ENCODE data around the gene KRTAP5-8.
"Not testable (repeated sequence)": the region's sequence is repeated elsewhere in the genome, so short reads cannot be mapped to it uniquely, and the experiment has no call there.

The KRTAP5-8 gene

DNA sequence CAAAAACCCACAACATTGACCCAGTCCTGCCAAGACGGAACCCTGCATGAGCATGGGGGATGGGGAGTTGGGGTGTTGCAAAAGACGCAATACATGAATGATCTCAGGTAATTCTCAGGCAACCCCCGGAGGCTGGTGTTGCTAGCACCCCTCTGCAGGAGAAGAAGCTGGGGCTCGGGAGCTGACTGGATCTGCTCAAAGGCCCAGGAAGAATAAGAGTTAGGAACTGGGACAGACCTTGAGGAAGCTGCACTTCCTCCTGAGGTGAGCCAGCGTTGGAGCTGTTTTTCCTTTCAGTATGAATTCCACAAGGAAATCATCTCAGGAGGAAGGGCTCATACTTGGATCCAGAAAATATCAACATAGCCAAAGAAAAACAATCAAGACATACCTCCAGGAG, 10.3 kb downstream of the KRTAP5-8 start, which contains the start of gene KRTAP5-9:
Gene KRTAP5-9, plus strand, starts transcription at position 301 of the 400 bp plus-strand sequence. CDS start 238 bp downstream, outside the sequence.
- H3K4me3 Mint-ChIP-seq: no peak within 1 kb of the TSS
- H3K36me3 Mint-ChIP-seq: peaks cover 8% of the 10 kb centered on the region
- peaks cover 7% of the 10 kb centered on the region for H3K9me3 Mint-ChIP-seq
- no peak within 1 kb of the TSS for H3K27ac Mint-ChIP-seq
- H3K4me1 Mint-ChIP-seq: peaks cover 17% of the 10 kb centered on the region
- no peak for ATAC-seq
- peaks cover 40% of the 10 kb centered on the region for H3K27me3 Mint-ChIP-seq

DNA sequence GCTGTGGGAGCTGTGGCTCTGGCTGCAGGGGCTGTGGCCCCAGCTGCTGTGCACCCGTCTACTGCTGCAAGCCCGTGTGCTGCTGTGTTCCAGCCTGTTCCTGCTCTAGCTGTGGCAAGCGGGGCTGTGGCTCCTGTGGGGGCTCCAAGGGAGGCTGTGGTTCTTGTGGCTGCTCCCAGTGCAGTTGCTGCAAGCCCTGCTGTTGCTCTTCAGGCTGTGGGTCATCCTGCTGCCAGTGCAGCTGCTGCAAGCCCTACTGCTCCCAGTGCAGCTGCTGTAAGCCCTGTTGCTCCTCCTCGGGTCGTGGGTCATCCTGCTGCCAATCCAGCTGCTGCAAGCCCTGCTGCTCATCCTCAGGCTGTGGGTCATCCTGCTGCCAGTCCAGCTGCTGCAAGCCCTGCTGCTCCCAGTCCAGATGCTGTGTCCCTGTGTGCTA, 10.9 kb downstream of the KRTAP5-8 start:
- peaks cover 39% of the 10 kb centered on the region for H3K27me3 Mint-ChIP-seq

DNA sequence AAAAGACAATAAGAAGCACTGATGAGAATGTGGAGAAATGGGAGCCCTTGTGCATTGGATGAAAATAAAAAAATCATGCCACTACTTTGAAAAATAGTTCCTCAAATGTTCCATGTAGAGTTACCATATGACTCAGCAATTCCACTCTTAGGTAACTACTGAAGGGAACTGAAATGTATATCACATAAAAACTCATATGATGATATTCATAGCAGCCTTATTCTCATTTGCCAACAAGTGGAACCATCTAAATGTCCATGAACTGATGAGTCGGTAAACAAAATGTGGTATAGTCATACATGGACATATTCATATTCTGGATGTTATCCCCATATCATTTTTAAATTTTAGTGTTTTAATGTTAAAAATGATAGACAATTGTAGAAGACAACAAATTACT, 13.9 kb downstream of the KRTAP5-8 start:
- H3K36me3 Mint-ChIP-seq: no peaks in the 10 kb centered on the region
- peaks cover 8% of the 10 kb centered on the region for H3K4me1 Mint-ChIP-seq
- H3K4me3 Mint-ChIP-seq: no peak overlapping the region
- H3K27me3 Mint-ChIP-seq: peaks cover 40% of the 10 kb centered on the region
- no peaks in the 10 kb centered on the region for H3K9me3 Mint-ChIP-seq
- ATAC-seq: peak; percentile 58
- no peak overlapping the region for H3K27ac Mint-ChIP-seq

More for the DNA sequence above, 10.9 kb downstream of the KRTAP5-8 start:
- Mint-ChIP-seq H3K4me3 (no peak overlapping the region), H3K27ac (no peak overlapping the region), H3K4me1 (peaks cover 11% of the 10 kb centered on the region), H3K36me3 (peaks cover 8% of the 10 kb centered on the region), H3K9me3 (peaks cover 7% of the 10 kb centered on the region)
- no peak for ATAC-seq

DNA sequence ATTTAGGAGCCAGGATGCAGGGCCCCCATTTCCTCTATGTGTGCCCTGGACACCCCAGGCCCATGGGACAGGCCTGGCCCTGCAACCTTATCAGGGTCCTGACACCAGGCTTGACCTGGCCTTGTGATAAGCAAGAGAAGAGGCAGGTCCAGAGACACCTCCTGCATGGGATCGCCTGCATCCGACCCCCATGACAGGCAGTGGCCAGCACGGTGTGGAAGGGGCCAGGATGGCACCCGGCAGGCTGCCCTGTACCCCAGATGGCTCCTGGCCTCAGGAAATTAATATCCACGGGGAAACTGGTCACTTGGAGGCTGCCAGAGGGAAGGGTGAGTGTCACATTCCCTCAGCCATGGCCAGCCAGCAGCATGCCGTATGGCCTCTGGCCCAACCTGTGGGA, 17.2 kb downstream of the KRTAP5-8 start:
- ATAC-seq: no peak
- Mint-ChIP-seq H3K4me1 (peaks cover 8% of the 10 kb centered on the region), H3K36me3 (no peaks in the 10 kb centered on the region), H3K9me3 (no peaks in the 10 kb centered on the region), H3K27me3 (peaks cover 13% of the 10 kb centered on the region), H3K27ac (no peak overlapping the region), H3K4me3 (no peak overlapping the region)

DNA sequence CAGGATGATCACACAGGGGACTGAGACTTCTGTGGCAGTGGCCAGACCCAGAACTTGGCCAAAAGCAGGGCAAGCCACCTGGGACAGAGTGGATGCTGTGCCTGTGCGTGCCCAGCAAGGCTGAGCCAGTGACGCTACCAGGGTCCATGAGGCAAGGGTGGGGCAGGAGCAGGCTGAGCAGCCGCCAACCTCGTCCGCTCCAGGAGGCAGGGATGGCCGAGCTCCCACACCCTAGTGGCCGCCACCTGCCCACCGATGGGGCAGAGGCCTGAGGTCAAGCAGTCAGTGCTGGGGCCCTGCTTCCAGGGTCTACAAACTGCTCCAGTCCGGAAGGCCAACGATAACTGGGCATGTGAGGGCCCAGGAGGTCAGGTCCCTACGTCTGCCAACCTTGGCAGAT, 17.7 kb downstream of the KRTAP5-8 start:
- Mint-ChIP-seq H3K36me3 (no peaks in the 10 kb centered on the region), H3K4me1 (peaks cover 8% of the 10 kb centered on the region), H3K4me3 (no peak overlapping the region), H3K9me3 (no peaks in the 10 kb centered on the region), H3K27ac (no peak overlapping the region), H3K27me3 (peaks cover 13% of the 10 kb centered on the region)
- no peak for ATAC-seq

DNA sequence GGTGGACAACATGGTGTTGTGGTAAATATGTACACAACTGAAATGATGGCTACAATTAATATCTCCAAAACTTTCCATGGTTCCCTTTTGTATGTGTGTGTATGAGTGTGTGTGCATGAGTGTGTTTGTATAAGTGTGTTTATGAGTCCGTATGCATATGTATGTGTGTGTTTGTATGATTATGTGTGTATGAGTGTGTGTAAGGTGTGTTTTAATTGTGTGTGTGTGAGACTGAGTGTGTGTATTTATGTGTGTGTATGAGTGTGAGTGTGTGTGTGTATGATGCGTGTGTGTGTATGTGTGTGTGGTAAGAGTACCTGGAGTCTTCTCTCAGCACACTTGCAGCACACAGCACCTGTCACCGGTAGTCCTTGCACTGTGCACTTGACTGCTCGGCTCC, 18.2 kb downstream of the KRTAP5-8 start:
- Mint-ChIP-seq H3K9me3 (no peaks in the 10 kb centered on the region), H3K4me1 (peaks cover 7% of the 10 kb centered on the region), H3K36me3 (no peaks in the 10 kb centered on the region), H3K4me3 (no peak overlapping the region), H3K27me3 (peaks cover 17% of the 10 kb centered on the region), H3K27ac (no peak overlapping the region)
- ATAC-seq: no peak

DNA sequence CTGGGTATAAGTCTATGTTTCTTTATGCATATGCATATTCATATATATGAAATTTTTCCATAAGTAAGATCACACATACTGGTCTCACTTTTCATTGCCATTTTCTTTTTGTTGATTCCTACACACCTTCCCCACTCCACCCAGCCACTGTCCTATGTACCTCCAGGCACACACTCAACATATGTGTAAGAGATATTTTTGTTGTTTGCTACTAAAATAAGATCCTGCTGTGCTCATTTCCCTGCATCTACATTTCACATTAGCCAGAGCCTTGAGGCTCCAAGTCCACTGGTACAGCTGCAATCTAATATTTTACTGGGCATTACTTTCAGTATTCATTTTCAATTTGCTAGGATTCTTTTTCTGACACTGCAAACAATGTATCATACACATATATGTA, 19.4 kb downstream of the KRTAP5-8 start:
- Mint-ChIP-seq H3K27ac (no peak overlapping the region), H3K4me1 (no peaks in the 10 kb centered on the region), H3K27me3 (peaks cover 30% of the 10 kb centered on the region), H3K4me3 (no peak overlapping the region), H3K36me3 (no peaks in the 10 kb centered on the region), H3K9me3 (no peaks in the 10 kb centered on the region)
- no peak for ATAC-seq

DNA sequence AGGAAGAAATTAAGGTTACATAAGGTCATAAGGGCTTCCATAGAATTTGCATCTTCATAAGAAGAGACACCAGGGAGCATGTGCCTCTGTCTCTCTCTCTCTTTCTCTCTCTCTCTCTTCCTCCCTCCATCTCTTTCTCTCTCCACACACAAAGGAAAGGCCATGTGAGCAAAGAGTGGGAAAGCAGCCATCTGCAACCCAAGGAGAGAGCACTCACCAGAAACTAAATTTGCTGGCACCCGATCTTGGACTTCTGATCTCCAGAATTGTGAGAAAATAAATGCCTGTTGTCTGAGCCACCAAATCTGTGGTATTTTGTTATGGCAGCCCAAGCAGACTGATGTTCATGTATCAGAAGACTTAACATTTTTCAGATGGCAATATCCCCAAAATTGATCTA, 21.2 kb downstream of the KRTAP5-8 start:
- ATAC-seq: no peak
- H3K36me3 Mint-ChIP-seq: no peaks in the 10 kb centered on the region
- no peak overlapping the region for H3K27ac Mint-ChIP-seq
- H3K27me3 Mint-ChIP-seq: peaks cover 47% of the 10 kb centered on the region
- no peaks in the 10 kb centered on the region for H3K9me3 Mint-ChIP-seq
- peaks cover 5% of the 10 kb centered on the region for H3K4me1 Mint-ChIP-seq
- no peak overlapping the region for H3K4me3 Mint-ChIP-seq

DNA sequence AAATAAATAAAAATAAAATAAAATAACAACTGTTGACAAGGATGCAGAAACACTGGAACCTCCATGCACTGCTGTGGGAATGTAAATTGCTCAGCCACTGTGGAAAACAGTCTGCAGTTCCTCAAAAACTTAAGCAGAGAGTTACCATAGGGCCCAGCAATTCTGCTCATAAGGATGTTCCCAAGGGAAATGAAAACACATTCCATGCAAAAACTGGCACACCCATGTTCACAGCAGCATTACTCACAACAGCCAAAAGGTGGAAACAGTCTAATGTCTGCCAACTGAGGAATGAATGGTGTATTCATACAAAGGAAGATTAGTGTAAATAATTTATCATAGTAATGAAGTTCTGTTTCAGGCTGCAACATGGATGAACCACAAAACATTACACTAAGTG, 24.3 kb downstream of the KRTAP5-8 start:
- Mint-ChIP-seq H3K4me1 (peaks cover 5% of the 10 kb centered on the region), H3K36me3 (no peaks in the 10 kb centered on the region), H3K9me3 (no peaks in the 10 kb centered on the region), H3K4me3 (no peak overlapping the region), H3K27me3 (peaks cover 62% of the 10 kb centered on the region), H3K27ac (no peak overlapping the region)
- ATAC-seq: no peak

DNA sequence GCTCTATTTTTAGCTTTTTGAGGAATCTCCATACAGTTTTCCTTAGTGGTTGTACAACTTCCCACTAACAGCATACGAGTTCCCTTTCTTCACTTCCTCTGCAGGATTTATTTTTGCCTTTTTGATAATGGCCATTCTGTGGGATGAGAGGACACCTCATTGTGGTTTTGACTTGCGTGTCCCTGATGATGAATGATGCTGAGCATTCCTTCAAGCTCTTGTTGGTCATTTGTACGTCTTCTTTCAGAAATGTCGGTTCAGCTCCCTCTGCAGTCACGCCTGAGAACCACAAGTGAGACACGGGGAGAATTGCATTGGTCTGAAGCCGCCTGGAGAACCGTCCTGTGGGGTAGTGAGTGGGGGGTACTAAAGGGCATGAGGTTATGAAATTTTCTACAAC, 25.6 kb downstream of the KRTAP5-8 start:
- Mint-ChIP-seq H3K4me3 (no peak overlapping the region), H3K36me3 (no peaks in the 10 kb centered on the region), H3K9me3 (no peaks in the 10 kb centered on the region), H3K27ac (no peak overlapping the region), H3K27me3 (peaks cover 67% of the 10 kb centered on the region), H3K4me1 (peaks cover 5% of the 10 kb centered on the region)
- ATAC-seq: no peak

DNA sequence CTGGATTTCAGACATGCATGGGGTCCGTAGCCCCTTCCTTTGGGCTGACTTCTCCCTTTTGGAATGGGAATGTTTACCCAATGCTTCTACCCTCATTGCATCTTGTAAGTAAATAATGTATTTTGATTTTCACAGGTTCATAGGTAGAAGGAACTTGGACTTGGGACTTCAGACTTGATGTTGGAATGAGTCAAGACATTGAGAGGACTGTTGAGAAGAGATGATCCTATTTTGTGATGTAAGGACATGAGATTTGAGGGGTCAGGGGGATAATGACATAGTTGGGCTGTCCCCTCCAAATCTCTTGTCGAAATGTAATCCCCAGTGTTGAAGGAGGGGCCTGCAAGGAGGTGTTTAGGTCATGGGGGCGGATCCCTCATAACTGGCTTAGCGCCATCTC, 26.6 kb downstream of the KRTAP5-8 start:
- H3K27me3 Mint-ChIP-seq: peaks cover 67% of the 10 kb centered on the region
- H3K4me1 Mint-ChIP-seq: peaks cover 5% of the 10 kb centered on the region
- H3K9me3 Mint-ChIP-seq: no peaks in the 10 kb centered on the region
- H3K36me3 Mint-ChIP-seq: no peaks in the 10 kb centered on the region
- no peak for ATAC-seq
- no peak overlapping the region for H3K4me3 Mint-ChIP-seq
- H3K27ac Mint-ChIP-seq: no peak overlapping the region

DNA sequence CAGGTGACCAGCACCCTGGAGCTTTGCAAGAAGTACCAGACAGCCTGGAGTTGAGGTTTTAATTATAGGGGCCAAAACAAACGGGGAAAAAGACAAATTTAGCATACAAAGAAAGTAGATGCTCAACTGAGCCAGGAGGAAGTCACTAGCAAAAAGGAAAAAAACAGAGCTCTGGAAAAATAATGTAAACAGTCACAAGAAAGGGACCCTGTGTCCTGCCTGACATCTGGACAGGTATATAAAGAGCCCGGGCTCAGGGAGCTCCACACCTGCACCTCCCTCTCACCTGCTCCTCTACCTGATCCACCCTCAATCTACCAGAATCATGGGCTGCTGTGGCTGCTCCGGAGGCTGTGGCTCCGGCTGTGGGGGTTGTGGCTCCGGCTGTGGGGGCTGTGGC, 27.4 kb downstream of the KRTAP5-8 start, which contains the start of gene KRTAP5-10:
Gene KRTAP5-10, plus strand, starts transcription at position 301 of the 400 bp plus-strand sequence. Its CDS starts 25 bp downstream, at position 326.
- Mint-ChIP-seq H3K27me3 (peaks cover 70% of the 10 kb centered on the region), H3K4me3 (no peak within 1 kb of the TSS), H3K27ac (no peak within 1 kb of the TSS), H3K4me1 (peaks cover 5% of the 10 kb centered on the region), H3K36me3 (no peaks in the 10 kb centered on the region), H3K9me3 (no peaks in the 10 kb centered on the region)
- no peak for ATAC-seq

DNA sequence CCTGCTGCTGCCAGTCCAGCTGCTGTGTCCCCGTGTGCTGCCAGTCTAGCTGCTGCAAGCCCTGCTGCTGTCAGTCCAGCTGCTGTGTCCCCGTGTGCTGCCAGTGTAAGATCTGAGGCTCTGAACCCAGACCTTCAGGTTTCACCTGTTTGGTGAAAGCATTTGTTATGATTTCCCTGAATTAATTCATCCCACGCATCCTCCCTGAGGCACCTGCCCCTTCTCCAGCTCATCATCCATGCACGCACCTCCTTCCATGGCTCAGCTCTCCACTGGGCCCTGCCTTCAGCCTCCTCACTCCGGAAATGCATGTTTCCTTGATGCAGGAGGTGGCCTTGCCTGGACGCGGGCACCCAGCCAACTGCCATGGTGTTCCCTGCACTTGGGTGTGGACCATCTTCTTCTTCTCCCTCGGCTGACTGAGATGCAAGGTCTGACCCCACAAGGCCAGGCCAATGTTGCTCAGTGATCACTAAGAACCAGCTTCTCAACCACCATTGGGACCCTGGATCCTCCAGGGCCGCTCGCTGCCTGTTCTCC, 28.3 kb downstream of the KRTAP5-8 start:
- no peak overlapping the region for H3K4me3 Mint-ChIP-seq
- peaks cover 74% of the 10 kb centered on the region for H3K27me3 Mint-ChIP-seq
- H3K9me3 Mint-ChIP-seq: no peaks in the 10 kb centered on the region
- no peak for ATAC-seq
- no peaks in the 10 kb centered on the region for H3K36me3 Mint-ChIP-seq
- H3K27ac Mint-ChIP-seq: no peak overlapping the region
- peaks cover 5% of the 10 kb centered on the region for H3K4me1 Mint-ChIP-seq

DNA sequence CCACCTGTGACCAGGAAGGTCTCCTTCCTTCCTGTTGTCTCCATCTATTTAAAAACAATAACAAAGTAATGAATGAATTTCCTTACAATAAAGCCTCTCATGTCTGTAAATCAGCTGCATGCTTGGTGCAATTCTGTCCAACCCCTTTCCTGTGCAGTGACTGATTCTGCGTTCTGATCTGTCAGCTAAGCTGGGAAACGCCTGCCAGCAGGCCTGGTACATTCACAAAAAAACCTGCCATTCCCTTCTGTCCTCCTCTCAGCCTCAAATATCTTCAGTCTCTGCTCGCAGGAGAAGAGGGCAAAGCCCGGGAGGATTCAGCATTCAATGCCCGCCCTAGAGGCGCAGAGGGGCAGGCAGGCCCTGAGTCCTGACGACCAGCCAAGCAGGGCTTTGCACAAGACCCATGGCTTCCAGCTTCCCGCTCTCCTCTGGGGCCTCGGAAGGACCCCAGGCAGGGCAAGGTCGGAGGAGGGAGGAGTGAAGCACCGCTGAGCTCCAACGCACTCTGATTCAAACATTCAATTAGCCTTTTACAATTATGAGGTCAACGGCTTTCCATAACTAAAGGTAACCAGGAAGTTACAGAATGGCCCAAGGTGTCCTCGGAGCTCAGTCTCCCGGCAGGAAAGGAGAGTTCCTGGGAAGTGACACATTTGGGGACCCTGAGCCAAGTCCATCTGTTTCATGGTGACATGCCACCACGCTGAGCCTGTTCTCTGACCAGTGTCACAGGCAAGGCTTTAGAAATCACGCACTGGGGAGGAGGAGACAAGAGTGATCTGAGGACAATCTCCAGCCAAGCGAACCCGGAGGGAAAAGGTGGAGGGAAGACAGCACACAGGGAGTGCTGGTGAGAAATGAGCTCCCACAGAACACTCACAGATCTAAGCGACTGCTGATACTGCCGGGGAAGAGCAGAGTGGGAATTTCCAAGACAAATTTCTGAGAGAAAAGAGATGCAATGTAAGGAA, 29.1 kb downstream of the KRTAP5-8 start:
- H3K36me3 Mint-ChIP-seq, H3K9me3 Mint-ChIP-seq, H3K4me1 Mint-ChIP-seq, H3K4me3 Mint-ChIP-seq, ATAC-seq, H3K27ac Mint-ChIP-seq: not testable (repeated sequence)
- peaks cover 67% of the 10 kb centered on the region for H3K27me3 Mint-ChIP-seq

DNA sequence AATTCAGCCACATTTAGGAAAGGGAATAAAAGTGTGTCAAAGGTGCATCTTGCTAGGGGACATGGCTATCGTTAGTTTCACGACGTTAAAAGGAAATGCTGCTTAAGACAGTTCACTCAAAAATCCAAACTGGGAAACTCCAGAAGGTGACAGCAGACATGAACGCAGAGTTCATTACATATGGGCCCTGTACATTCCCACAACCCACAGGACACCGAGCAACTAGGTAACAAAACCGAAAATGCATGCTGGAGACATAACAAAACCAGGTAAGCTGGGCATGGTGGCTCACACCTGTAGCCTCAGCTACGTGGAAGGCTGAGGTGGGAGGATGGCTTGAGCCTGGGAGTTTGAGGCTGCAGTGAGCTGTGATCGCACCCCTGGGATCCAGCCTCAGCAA, 29.8 kb downstream of the KRTAP5-8 start:
- peaks cover 64% of the 10 kb centered on the region for H3K27me3 Mint-ChIP-seq
- H3K4me3 Mint-ChIP-seq, H3K27ac Mint-ChIP-seq, ATAC-seq, H3K36me3 Mint-ChIP-seq, H3K4me1 Mint-ChIP-seq, H3K9me3 Mint-ChIP-seq: not testable (repeated sequence)
